ENCODE results near the gene KLF6.

DNA sequence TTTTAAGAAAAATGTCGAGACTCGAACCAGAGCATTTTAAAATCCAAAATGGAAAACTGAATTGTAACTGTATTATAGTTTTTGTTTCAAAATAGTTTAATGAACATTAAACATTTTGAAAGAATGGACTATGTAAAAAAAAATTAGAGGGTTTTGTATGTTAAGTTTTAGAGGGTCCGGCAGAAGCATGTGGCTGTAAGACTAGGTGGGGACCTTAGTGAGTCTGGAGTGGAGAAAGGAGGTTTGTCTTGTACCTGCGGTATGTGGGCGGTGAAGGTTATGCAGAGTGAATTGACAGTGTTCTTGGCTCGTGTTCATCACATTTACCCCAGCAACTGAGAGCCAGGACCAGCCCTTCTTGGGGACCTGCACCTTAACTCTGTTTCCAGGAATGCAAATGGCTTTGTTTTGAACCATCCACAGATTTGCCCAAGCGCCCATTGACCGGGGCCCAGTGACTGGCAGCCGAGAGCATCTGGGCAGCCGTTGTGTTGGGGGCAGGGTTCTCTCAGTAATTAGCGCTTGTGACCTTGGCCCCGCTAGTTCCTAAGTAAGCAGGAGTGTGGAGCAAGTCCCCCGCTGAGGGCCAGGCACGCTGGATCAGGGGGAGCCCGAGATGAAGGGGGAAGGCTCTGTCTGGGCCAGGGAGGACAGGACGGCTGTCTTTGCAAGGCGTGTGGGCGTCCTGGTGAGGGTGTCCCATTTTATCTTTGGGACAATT is 1.4 kb upstream of the KLF6 start:
- TF ChIP-seq, protein P1, sequence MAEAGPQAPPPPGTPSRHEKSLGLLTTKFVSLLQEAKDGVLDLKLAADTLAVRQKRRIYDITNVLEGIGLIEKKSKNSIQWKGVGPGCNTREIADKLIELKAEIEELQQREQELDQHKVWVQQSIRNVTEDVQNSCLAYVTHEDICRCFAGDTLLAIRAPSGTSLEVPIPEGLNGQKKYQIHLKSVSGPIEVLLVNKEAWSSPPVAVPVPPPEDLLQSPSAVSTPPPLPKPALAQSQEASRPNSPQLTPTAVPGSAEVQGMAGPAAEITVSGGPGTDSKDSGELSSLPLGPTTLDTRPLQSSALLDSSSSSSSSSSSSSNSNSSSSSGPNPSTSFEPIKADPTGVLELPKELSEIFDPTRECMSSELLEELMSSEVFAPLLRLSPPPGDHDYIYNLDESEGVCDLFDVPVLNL (CRISPR knock-in tag; IDR thresholded peaks at IDR 0.05; ENCODE audit: borderline replicate concordance, low read depth) = no peak
- no peak for TF ChIP-seq SP1 (CRISPR knock-in tag; conservative IDR thresholded peaks at IDR 0.05)
